Vagina (tissue), 2 donors: ENCODE results near the gene ZDHHC20.

Experiments used
- POLR2A ChIP-seq, 2 donors: fragments of 450-650 bp; IDR thresholded peaks; one replicate each; pipeline ENCODE4 v1.6.1; 2017; ENCODE audit warnings: antibody characterized with exemption in 2 of 2, mild to moderate bottlenecking in 2 of 2, moderate library complexity in 2 of 2
- TF ChIP-seq, protein P1 (sequence below), 3 experiments: fragments of 450-650 bp in 2 of 3; fragments of 200-600 bp in 1 of 3; sonication (generic) in 1 of 3; IDR thresholded peaks; one replicate each; pipeline ENCODE4 v1.5.1; 2017 to 2019; ENCODE audit warnings: antibody characterized with exemption in 3 of 3, mild to moderate bottlenecking in 2 of 3, moderate library complexity in 2 of 3

- no peak for TF ChIP-seq POLR2A (IDR thresholded peaks at IDR 0.05)
- TF ChIP-seq, protein P1, sequence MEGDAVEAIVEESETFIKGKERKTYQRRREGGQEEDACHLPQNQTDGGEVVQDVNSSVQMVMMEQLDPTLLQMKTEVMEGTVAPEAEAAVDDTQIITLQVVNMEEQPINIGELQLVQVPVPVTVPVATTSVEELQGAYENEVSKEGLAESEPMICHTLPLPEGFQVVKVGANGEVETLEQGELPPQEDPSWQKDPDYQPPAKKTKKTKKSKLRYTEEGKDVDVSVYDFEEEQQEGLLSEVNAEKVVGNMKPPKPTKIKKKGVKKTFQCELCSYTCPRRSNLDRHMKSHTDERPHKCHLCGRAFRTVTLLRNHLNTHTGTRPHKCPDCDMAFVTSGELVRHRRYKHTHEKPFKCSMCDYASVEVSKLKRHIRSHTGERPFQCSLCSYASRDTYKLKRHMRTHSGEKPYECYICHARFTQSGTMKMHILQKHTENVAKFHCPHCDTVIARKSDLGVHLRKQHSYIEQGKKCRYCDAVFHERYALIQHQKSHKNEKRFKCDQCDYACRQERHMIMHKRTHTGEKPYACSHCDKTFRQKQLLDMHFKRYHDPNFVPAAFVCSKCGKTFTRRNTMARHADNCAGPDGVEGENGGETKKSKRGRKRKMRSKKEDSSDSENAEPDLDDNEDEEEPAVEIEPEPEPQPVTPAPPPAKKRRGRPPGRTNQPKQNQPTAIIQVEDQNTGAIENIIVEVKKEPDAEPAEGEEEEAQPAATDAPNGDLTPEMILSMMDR (IDR thresholded peaks at IDR 0.05), result no peak
These were observed 73.4 kb downstream of the ZDHHC20 start for GRCh38 chr13:21385710-21386109.
